CD4-positive, alpha-beta T cell treated with Interleukin-6 for 4 hours (primary cell): ENCODE results near the gene TBX4.
"Not testable (repeated sequence)": the region's sequence is repeated elsewhere in the genome, so short reads cannot be mapped to it uniquely, and the experiment has no call there.

Experiments
- DNase-seq: peaks from one replicate; pipeline ENCODE4 v3.0.0-alpha.2; 2020; ENCODE audit warnings: mixed read lengths

TBX4 gene

DNA sequence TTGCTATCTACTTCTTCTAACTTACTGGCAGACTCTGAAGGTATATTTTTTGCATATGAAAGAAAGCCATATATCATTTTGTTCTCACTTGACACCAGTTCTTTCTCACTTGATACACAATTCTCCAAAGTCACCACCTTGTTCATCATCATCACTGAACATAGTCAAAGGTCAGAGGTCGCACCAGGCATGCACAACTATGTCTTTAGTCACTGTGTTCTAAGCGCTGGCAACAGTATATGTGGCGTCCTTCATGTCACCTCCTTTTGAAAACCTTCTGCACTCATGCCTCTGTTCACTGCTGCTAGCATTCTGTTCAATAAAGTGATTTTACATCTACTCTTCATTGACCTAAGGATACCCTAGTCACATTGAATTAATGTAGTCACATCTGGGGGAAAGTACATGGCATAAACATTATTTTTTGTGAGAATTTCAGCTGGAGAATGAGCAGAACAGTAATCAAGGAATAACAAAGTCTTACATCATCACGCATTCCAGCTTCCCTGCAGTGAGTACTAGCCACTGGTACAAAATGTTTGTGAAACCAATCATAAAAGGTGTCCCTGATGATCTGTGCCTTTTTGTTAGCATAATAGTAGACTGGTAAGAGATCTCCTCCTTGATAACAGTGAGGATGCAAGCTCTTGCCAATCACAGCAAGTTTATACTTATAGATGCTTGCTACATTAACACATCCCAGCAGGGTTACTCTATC lies 20.5 kb upstream of the TBX4 start:
- no peak for DNase-seq

DNA sequence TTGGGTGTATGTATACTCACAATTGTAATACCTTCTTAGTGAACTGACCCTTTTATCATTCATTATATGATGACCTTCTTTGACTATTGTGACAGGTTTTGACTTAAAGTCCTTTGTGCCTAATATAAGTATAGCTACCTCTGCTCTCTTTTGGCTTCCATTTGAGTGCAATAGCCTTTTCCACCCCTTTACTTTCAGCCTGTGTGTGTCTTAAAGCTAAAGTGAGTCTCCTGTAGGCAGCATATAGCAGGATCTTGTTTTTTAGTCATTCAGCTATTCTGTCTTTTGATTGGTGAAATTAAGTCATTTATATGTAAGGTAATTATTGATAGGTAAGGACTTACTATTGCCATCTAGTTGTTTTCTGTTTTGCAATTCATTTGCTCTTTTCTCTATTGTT lies 15.9 kb upstream of the TBX4 start:
- no peak for DNase-seq

DNA sequence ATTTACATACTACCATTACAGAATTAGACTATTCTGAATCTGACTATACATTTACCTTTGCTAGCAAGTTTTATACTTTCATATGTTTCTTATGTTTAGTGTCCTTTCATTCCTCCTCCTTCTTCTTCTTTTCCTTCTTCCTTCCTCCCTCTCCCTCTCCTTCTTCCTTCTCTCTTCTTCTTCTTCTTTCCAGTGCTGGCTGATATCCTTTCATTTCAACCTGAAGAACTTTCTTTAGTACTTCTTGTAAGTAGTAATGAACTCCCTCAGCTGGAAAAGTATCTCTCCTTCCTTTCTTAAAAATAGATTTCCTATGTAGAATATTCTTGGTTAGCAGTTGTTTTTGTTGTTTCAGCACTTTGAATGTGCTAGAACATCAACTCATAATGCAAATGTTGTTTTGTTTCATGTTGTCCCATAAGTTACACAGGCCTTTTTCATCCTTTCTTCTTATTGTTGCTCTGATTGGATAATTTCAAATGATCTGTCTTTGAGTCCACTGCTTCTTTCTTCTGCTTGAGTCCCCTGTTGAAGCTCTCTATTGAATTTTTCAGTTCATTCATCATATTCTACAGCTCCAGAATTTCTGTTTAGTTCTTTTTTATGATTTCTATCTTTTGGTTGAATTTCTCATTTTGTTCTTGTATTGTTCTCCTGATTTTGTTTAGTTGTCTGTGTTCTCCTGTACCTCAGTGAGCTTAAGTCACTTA lies 15.1 kb upstream of the TBX4 start:
- DNase-seq = no peak

DNA sequence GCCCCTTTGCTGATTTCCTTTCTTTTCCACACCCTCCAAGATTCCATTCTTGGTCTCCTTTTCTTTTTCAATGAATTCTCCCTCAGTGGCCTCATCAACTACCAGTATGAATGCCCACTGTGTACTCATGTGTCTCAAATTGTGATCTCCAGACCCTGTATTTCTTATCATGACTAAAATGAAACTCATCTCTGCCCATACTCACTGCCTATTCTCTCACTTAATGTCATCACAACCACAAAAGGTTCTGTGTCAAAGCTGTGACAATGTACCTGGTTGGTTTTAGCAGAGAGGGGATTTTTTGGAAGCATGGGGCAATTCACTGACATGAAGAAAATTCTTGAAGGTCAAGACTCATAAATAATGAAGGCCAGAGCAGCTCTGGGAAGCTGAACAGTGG lies 11.5 kb upstream of the TBX4 start:
- DNase-seq = no peak

DNA sequence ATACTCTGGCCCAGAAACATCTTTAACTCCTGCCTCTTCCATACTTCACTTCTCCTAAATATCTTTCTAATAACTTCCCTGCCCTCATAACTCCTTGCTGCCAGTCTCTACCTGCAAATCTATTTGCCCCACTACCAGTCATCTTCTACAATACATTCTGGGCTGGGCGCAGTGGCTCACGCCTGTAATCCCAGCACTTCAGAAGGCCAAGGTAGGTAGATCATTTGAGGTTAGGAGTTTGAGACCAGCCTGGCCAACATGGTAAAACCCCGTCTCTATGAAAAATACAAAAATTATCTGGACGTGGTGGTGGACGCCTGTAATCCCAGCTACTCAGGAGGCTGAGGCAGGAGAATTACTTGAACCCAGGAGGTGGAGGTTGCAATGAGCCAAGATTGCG lies 10.7 kb upstream of the TBX4 start:
- DNase-seq = not testable (repeated sequence)

DNA sequence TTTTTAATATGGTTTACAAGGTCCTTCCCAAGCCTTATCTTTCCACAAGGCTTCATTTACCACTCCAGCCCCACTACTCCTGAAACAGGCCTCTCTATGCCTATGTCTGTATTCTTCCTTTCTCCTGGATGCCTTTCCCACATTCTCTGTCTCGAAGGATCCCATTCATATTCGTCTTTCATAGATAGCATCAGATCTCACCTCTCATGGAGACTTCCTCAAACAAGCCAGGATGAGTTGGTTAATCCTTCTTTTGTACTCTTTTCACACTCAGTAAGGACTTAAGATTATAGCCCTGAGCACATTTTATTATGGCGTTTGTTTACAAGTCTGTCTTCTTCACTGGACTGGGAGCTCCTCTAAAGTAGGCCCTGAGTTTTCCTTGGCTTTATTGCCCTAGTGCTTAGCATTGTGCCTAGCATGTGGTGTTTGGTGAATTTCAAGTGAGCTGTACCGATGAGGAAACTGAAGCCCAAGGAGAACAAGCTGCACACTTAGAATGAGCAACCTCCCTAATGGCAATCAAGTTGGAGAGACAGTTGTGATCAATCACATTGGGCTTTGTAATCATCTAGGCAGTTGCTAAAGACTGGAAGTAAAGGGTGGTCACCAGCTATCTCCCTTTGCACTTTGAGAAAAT lies 10.0 kb upstream of the TBX4 start:
- no peak for DNase-seq

DNA sequence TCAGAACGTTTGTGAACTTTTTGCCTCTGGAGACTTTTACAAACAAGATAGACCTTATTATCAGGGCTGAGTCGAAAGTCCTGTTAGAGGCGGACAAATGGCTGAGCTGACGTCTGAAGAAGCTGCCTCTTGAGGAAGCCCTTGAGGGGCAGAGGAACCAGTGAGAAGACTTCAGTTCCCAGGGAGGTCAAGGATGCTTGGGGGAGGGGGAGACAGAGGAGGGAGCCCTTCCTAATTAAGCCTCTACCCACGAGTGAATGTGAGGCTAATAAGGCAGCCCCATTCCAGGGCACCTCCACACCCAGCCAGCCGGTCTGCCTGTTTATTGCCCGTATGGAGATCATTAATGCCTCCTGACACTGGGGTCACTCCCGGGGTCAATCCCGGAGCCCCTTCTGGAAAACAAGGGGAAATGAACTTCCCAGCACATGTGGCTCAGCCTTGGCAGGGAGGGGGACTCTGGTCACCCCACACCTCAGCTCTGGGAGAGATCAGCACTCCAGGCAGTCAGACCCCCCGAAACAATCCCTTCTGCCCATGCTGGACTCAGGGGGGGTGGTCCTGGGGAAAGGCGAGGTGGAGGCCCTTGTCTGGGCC lies 9.2 kb upstream of the TBX4 start:
- no peak for DNase-seq

DNA sequence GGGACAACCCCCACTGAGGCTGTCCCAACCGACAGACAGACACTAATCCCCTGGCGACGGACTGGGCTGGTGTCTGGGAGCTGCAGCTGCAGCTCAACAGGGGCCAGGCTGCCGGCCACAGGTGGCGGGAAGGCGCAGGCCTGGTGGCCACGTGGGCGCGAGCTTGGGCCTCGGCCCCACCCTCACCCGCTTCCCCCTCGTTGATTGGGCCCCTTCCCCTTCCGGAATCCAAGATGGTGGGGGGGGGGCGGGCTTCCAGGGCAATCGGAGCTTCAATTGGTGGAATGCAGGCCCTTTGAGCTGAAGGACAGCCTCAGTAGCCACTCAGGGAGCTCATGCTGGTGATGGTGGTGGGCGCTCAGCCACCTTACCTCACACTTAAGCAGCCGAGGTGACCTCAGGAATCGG lies 8.7 kb upstream of the TBX4 start:
- no peak for DNase-seq

DNA sequence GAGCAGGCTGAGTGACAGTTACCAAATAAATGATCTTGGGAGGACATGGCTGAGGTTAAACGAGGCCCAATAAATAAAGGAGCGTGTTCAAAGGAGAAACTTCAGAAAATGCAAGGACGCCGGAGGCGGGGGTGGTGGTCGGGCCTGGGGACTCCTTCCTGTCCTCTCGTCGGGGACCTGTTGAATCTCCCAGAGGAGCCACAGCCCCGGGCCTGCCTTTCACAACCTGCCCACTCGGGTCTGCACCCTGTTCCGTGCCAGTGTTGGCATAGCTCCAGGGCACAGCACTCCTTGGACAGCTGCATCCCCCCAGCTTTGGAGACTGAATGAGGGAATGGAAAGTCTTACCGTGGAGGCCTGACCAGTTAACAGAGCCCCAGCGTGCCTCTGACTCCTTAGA lies 8.1 kb upstream of the TBX4 start:
- DNase-seq = no peak

DNA sequence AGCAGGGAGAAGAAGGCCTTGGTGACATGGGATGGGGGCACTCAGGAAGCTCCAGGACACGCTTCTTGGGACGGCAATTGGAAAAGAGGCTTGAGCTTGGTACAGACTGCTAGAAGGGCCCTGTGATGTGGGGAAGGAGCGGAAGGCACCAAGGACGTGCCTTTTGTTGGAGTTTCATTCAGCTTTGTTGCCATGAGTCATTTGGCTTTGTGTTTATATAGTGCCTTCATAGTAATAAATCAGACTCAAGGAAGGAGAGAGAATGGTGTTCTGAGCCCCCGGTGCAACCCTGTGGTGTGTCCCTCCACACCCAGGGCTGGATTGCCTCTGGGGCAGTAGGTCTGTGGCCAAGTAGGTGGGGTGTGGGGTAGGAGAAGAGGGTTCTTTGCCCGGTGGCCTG lies 7.4 kb upstream of the TBX4 start:
- DNase-seq = no peak

DNA sequence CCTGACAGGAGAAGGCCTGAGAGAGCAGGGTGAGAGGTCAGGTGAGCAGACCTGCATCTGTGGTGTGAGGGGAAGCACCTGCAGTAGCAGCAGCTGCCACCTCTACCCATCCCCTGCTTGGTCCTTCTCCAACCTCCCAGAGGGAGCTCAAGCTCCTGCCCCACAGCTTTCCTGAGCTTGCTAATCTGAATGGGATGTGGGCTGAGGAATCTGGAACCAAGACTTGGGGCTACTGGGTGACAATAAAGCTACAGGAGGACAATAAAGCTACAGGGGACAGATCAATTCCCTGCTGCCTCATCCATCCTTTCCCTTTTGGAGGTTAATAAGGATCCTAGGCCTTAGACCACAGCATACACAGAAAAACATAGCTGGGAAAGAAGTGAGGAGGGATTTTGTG lies 4.9 kb upstream of the TBX4 start:
- no peak for DNase-seq

DNA sequence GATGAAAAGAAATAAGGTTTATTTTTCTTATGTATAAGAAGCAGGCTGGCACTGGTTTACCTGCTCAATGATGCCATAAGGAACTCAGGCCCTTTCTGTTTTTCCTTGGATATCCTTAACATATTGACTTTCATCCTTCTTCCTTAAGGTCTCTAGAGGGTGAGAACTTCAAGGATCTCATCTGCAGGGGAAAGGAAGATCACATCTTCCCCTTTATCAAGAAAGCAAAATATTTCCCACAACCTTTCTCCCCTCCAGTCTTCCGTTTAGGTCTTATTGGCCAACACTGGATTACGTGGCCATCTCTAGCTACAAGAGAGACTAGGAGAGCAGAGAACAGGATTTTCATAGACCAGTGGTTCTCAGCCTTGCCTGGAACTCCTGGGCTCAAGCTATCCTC lies 4.2 kb upstream of the TBX4 start:
- no peak for DNase-seq

DNA sequence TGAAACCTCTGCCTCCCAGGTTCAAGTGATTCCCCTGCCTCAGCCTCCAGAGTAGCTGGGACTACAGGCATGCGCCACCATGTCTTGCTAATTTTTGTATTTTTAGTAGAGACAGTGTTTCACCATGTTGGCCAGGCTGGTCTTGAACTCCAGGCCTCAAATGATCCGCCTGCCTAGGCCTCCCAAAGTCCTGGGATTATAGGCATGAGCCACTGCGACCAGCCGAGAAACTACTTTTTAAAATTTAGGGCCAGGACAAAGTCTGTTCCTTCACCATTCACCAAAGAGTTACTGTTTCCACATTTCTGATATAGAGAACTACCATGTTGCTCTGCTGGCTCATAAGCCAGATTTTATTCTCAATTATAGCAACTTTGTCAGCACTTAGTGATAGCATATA lies 3.1 kb upstream of the TBX4 start:
- DNase-seq = not testable (repeated sequence)

DNA sequence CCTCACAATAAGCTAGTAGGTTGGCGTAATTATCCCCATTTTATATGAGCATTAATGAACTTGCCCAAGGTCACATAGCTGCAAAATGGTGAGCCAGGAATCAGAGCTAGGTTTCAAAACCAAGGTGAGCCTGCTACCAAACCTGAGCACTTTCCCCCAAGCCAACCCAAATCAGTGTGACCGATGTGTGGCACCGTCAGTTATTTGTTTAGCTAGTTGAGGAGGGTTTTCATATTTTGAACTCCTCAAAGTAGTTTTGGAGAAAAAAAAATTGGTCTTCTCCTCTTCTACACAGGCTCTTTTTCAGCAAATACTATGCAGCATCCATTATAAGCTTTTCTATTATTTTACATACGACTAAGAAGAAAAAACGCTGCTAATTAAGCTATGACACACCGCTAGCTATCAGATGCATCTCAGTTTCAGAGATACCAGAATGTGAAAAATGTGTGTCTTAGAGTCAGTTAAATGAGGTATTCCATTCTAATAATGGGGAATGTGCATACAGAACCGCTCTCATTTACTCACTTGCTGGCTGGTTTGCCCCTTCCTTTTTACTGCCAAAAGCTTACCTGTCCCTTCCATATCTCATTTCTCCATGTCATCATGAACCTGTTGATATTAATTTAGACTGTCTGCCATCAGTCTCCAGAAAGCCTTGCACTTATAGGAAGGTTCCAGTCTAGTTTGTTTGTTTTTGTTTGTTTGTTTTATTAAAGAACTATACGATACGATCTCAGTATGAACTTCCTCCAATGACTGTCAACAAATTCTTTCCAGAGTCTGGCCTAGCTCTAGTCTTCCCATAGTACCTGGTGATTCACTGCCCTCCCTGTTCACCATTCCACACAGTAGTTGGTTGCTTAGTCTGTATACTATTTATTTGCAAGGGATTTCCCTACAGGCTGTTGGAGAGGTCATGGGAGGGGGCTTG lies 2.2 kb upstream of the TBX4 start:
- DNase-seq = no peak

DNA sequence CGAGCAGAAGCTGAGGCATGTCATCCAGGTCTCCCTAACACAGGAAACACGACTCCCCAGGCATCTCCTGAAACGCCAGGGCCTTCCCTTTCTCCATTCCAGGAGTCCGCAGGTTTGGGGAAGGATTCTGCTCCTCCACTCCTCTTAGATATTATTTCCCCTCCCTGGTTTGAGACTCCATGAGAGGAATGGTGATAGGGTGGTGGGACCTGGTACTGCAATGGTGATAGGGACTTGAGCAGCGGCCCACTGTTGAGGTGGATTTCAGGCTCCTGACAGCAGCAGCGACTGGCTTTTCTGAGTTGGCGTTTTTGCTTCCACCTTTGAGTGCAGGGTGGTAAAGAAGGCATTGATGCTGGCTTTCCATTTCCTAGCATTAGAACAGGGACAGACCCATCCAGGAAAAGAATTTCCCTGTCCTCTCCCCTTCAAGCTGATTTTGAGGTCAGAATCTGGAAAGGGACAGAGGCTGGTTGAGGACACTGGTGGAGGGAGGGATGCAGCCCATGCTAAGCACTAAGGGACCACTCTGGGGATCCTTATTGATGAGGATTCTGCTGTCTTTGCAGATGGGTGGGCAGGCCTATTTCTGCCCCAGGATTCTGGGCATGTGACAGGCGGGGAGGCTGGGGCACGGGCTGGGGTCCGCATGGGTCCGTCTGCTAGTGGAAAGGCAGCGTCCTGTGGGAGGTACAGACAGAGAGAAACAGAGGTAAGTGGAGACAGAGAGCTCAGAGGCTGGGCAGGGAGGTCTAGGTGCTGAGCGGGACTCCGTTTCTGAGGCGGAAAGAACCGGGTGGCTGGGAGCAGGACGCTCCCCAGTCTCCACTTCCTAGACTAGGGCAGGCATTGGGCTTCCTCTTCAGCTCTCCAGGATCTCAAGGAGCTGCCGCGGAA lies 1.3 kb upstream of the TBX4 start:
- DNase-seq = no peak

DNA sequence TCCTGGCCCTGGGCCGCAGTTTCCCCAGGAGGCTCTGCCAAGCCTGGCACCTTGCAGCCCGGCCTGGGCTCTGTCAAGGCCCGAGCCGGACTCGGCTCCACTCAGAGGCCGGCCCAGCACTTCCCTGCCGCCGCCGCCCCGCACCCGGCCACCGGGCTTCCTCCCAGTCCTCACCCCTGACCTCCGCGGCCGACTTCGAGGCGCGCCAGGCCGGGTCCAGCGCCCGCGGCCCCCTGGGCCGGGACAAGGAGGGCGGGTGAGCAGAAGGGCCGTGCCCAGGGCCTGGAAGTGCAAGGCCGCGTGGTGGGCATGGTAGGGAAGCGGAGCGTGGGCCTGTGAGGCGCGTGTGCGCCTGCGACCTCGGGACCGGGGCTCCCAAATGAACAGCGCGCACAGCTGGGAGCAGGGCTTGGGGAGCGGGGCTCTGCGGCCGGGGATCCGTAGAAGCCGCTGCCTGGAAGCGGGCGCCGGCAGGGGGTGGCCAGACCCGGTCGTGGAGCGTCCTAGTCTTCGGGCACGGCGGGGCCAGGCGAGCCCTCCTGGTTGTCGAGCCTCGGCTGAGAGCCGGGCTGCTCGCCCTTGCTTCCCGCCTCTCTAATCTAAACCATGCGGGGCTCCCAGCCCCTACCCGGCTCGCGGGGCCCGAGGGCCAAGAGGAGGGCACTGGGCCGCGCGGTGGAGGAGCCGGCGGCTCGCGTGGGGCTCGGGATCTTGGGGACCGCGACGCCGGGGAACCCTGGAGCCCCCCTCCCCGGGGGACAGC lies 503 bp upstream of the TBX4 start:
- no peak for DNase-seq

DNA sequence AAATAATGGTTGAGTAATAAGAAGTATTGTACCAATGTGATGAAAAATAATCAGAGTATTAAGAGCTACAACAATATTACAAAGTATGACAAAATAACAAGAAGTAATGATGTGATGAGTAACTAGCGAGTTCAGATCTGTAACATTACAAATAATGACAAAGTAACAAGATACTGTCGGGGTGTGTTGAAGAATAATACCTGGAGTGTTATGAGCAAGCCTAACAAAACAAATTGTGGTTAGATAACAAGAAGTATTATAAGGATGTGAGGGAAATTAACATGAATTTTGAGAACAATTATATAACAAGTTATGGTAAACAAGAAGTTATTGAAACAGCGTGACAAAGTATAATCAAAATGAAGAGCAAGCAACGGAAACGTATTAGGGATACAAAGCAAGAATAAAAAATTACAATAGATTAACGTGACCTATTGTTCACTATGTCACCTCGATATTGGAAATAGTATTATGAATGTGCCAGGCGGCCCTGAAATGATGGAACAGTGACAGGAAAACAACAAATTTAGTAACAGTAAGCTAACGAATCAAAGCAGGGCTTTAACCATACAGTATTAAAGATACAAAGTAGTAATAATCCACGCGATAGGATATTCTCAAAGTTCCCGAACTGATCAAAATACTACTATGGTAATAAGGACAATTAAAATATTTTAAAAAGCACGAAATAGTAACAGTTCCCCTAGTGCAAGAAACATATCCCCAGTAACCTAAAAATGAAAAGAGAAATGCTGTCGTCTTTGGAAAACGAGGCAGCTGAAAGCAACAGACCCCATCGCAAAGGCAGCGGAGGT lies 1.6 kb downstream of the TBX4 start:
- DNase-seq = no peak

DNA sequence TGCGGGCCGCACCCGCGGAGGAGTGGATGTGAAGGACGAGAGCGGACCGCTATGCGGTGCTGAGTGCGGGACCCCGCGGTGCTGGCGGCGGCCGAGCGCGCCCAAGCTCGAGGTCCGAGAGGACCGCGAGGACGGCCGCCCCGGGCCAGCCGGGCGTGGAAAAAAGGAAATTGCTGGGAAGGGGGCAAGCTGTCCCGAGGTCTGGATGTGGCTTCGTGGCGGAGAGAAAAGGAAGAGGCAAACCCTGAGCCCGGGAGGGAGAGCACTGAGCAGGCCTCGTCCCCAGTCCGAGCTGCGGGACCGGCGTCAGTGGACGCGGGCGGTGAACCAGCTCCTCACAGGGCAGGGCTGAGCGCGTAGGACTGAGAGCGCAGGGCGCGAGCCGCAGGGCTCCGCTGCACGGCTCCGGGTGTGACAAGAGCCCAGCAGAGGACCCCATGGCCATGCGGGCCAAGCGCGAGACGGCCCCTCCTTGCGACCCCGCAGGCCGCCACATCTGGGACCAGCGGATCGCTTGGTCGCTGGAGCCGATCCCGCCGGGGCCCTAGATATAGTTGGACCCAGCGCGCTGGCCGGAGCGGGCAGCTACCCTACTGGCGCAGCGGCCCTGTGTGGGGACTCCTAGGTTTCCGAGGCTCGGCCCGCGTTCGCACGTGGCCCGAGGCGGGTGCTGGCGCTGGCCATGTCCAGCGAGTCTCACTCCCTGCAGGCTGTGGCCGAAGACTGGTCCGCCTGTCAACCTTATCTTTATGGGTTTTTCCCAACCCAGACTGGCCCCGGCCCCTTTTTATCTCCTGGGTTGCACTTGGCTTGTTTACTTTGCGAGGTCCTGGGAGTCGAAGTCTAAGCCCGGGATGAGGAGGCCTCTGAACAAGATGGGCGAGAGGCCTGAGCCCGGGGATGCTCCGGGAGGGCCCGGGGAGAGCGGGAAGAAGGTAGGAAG lies 2.4 kb downstream of the TBX4 start:
- DNase-seq = no peak
